ENCODE data around the gene SPTBN1. TPM values are rescaled to one million over a fixed set of nuclear protein-coding genes. Genes with fewer than 3 reads are reported as not detected.

The SPTBN1 gene
- total RNA-seq, 1 donor from 2014 or later: 983 TPM

GRCh38 chr2:54536720-54537119 lies 80.6 kb downstream of the SPTBN1 start:
- Mint-ChIP-seq H3K27ac (ENCODE audit: unreplicated experiment) (no peak overlapping the region), H3K4me3 (ENCODE audit: unreplicated experiment) (no peak overlapping the region), H3K36me3 (ENCODE audit: low read depth, unreplicated experiment) (peaks cover 59% of the 10 kb centered on the region), H3K4me1 (ENCODE audit: unreplicated experiment) (peaks cover 36% of the 10 kb centered on the region), H3K9me3 (ENCODE audit: unreplicated experiment) (no peaks in the 10 kb centered on the region), H3K27me3 (ENCODE audit: unreplicated experiment) (peaks cover 3% of the 10 kb centered on the region)
- no peak for DNase-seq (ENCODE audit: low spot score)
- TF ChIP-seq, protein P1, sequence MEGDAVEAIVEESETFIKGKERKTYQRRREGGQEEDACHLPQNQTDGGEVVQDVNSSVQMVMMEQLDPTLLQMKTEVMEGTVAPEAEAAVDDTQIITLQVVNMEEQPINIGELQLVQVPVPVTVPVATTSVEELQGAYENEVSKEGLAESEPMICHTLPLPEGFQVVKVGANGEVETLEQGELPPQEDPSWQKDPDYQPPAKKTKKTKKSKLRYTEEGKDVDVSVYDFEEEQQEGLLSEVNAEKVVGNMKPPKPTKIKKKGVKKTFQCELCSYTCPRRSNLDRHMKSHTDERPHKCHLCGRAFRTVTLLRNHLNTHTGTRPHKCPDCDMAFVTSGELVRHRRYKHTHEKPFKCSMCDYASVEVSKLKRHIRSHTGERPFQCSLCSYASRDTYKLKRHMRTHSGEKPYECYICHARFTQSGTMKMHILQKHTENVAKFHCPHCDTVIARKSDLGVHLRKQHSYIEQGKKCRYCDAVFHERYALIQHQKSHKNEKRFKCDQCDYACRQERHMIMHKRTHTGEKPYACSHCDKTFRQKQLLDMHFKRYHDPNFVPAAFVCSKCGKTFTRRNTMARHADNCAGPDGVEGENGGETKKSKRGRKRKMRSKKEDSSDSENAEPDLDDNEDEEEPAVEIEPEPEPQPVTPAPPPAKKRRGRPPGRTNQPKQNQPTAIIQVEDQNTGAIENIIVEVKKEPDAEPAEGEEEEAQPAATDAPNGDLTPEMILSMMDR (IDR thresholded peaks at IDR 0.05; ENCODE audit: unreplicated experiment): no peak

- Mint-ChIP-seq H3K9me3 (ENCODE audit: unreplicated experiment) (no peaks in the 10 kb centered on the region), H3K27ac (ENCODE audit: unreplicated experiment) (no peak overlapping the region), H3K4me3 (ENCODE audit: unreplicated experiment) (no peak overlapping the region), H3K36me3 (ENCODE audit: low read depth, unreplicated experiment) (peaks cover 52% of the 10 kb centered on the region), H3K27me3 (ENCODE audit: unreplicated experiment) (peaks cover 5% of the 10 kb centered on the region), H3K4me1 (ENCODE audit: unreplicated experiment) (peaks cover 51% of the 10 kb centered on the region)
- TF ChIP-seq, protein P1 (IDR thresholded peaks at IDR 0.05; ENCODE audit: unreplicated experiment): no peak
- DNase-seq (ENCODE audit: low spot score): no peak
These were observed 82.4 kb downstream of the SPTBN1 start for GRCh38 chr2:54538537-54538936.

DNA sequence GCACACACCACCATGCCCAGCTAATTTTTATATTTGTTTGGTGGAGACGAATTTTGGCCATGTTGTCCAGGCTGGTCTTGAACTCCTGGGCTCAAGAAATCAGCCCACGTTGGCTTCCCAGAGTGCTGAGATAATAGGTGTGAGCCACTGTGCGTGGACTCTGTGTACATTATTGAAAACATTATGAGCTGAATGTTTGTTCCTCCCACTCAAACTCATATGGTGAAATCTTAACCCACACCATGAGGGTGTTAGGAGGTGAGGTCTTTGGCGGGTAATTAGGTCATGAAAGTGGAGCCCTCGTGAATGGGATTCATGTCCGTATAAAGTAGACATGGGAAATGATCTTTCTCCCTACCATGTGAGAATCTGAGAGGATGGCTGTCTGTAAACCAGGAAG lies 83.6 kb downstream of the SPTBN1 start:
- Mint-ChIP-seq H3K27me3 (ENCODE audit: unreplicated experiment) (peaks cover 5% of the 10 kb centered on the region), H3K36me3 (ENCODE audit: low read depth, unreplicated experiment) (peaks cover 41% of the 10 kb centered on the region), H3K9me3 (ENCODE audit: unreplicated experiment) (no peaks in the 10 kb centered on the region), H3K4me1 (ENCODE audit: unreplicated experiment) (peaks cover 45% of the 10 kb centered on the region), H3K27ac (ENCODE audit: unreplicated experiment) (no peak overlapping the region), H3K4me3 (ENCODE audit: unreplicated experiment) (no peak overlapping the region)
- TF ChIP-seq, protein P1 (IDR thresholded peaks at IDR 0.05; ENCODE audit: unreplicated experiment): no peak
- no peak for DNase-seq (ENCODE audit: low spot score)

DNA sequence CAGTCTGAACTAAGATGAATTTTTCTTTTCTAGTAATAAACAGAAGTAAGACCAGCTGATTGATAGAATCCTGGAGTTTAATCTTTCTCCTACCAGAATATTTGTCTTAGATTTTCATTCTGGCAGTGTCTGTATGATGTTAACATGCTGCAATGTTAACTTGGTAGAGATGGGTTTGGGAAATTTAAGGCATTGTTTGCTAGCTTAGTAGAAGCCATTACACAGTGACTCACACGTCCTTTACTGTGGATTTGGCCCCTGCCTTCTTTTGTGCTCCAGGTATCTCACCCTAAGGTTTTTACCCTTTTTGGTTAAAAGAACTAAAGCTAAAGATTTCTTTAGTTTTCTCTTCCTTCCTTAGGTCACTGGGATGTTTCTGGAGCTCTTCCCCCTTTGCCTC lies 84.1 kb downstream of the SPTBN1 start:
- DNase-seq (ENCODE audit: low spot score): no peak
- Mint-ChIP-seq H3K36me3 (ENCODE audit: low read depth, unreplicated experiment) (peaks cover 36% of the 10 kb centered on the region), H3K9me3 (ENCODE audit: unreplicated experiment) (no peaks in the 10 kb centered on the region), H3K4me1 (ENCODE audit: unreplicated experiment) (peaks cover 41% of the 10 kb centered on the region), H3K27ac (ENCODE audit: unreplicated experiment) (no peak overlapping the region), H3K27me3 (ENCODE audit: unreplicated experiment) (peaks cover 5% of the 10 kb centered on the region), H3K4me3 (ENCODE audit: unreplicated experiment) (no peak overlapping the region)
- TF ChIP-seq, protein P1 (IDR thresholded peaks at IDR 0.05; ENCODE audit: unreplicated experiment): no peak

DNA sequence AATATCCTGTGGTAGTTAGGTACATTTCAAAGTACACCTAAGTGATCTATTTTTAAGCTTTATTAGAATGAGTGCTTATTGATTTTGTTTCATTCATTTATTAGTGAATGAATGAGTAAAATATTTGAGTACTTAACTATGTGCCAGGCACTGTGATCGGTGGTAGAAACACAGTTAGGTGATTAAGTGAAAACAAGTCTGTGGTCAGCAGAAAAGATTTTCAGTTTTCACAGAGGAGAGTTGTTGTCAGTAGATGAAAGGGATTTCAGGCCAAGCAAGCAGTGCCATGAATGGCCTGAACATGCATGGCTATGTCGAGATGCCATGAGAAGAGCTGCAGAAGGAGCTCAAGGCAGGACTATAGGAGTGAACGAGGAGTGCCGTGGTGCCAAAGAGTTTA lies 85.9 kb downstream of the SPTBN1 start:
- DNase-seq (ENCODE audit: low spot score): no peak
- Mint-ChIP-seq H3K4me1 (ENCODE audit: unreplicated experiment) (peaks cover 49% of the 10 kb centered on the region), H3K27ac (ENCODE audit: unreplicated experiment) (no peak overlapping the region), H3K27me3 (ENCODE audit: unreplicated experiment) (peaks cover 5% of the 10 kb centered on the region), H3K9me3 (ENCODE audit: unreplicated experiment) (no peaks in the 10 kb centered on the region), H3K4me3 (ENCODE audit: unreplicated experiment) (no peak overlapping the region), H3K36me3 (ENCODE audit: low read depth, unreplicated experiment) (peaks cover 30% of the 10 kb centered on the region)
- TF ChIP-seq, protein P1 (IDR thresholded peaks at IDR 0.05; ENCODE audit: unreplicated experiment): no peak

Data from endothelial cell (in vitro differentiated cells).